Activated T-helper 17 cell treated with anti-CD3 and anti-CD28 coated beads, Interleukin-2, amount 50 U/mL, for 72 hours (primary cell): Measurements from ENCODE around the gene XXYLT1. TPM values are rescaled to one million over a fixed set of nuclear protein-coding genes. Genes with fewer than 3 reads are reported as not detected.

ENCODE experiments used
- ATAC-seq: fragments of 150-1000 bp; cut with Tn5 transposase; replicated peaks from 2 replicates; pipeline ENCODE4 v1.10.0; 2021; ENCODE audit warnings: mild to moderate bottlenecking, moderate library complexity
- H3K27ac Mint-ChIP-seq: one replicate; pipeline ENCODE4 v1.8.0; 2022; ENCODE audit warnings: mixed read lengths
- H3K27me3 Mint-ChIP-seq: one replicate; pipeline ENCODE4 v1.8.0; 2022; ENCODE audit warnings: mixed read lengths
- H3K36me3 Mint-ChIP-seq: one replicate; pipeline ENCODE4 v1.8.0; 2022; ENCODE audit warnings: low read depth, mild to moderate bottlenecking, mixed read lengths
- H3K4me1 Mint-ChIP-seq: one replicate; pipeline ENCODE4 v1.8.0; 2022; ENCODE audit warnings: mixed read lengths
- H3K4me3 Mint-ChIP-seq: one replicate; pipeline ENCODE4 v1.8.0; 2022; ENCODE audit warnings: mild to moderate bottlenecking, mixed read lengths
- H3K9me3 Mint-ChIP-seq: one replicate; pipeline ENCODE4 v1.8.0; 2022; ENCODE audit warnings: mixed read lengths
- total RNA-seq, 2 donors: library from RNA; stranded (reverse); gene quantifications; one replicate each; pipeline ENCODE4 v1.2.3, GENCODE V29; 2022

The XXYLT1 gene
- total RNA-seq, 2 donors from 2014 or later = 7.0 to 7.4 TPM

DNA sequence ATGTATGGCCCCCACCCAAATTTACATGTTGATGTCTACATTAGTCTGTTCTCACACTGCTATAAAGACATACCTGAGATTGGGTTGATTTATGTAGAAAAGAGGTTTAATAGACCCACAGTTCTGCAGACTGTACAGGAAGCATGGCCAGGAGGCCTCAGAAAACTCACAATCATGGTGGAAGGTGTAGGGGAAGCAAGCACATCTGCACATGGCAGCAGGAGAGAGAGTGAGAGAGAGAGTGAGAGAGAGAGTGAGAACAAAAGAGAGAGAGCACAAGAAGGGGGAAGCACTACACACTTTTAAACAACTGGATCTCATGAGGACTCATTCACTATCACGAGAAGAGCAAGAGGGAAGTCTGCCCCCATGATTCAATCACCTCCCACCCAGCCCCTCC lies 130.5 kb downstream of the XXYLT1 start:
- no peak overlapping the region for H3K4me3 Mint-ChIP-seq
- no peaks in the 10 kb centered on the region for H3K4me1 Mint-ChIP-seq
- no peaks in the 10 kb centered on the region for H3K36me3 Mint-ChIP-seq
- ATAC-seq = no peak
- peaks cover 11% of the 10 kb centered on the region for H3K9me3 Mint-ChIP-seq
- no peaks in the 10 kb centered on the region for H3K27me3 Mint-ChIP-seq
- H3K27ac Mint-ChIP-seq = peak overlapping the region; percentile 1

DNA sequence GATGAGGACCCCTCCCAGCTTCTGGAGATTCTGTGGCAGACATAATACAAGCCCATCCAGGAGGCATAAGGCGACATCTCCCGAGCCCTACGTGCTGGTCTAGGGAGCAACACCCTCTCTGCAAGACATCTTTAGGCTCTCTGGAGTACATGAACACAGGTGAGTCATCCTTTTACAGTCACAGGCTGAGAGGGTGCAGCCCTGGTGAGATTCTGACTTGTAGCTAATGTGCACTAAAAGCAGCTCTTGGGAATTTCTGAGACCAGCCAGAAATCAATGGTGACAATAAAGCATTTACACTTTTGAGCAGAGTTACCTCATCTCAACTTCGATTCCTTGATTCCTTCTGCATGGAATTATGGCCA lies 131.1 kb downstream of the XXYLT1 start:
- Mint-ChIP-seq H3K9me3 (peaks cover 11% of the 10 kb centered on the region), H3K4me3 (no peak overlapping the region), H3K4me1 (no peaks in the 10 kb centered on the region), H3K27me3 (no peaks in the 10 kb centered on the region), H3K27ac (no peak overlapping the region), H3K36me3 (no peaks in the 10 kb centered on the region)
- peak; percentile 55 for ATAC-seq

DNA sequence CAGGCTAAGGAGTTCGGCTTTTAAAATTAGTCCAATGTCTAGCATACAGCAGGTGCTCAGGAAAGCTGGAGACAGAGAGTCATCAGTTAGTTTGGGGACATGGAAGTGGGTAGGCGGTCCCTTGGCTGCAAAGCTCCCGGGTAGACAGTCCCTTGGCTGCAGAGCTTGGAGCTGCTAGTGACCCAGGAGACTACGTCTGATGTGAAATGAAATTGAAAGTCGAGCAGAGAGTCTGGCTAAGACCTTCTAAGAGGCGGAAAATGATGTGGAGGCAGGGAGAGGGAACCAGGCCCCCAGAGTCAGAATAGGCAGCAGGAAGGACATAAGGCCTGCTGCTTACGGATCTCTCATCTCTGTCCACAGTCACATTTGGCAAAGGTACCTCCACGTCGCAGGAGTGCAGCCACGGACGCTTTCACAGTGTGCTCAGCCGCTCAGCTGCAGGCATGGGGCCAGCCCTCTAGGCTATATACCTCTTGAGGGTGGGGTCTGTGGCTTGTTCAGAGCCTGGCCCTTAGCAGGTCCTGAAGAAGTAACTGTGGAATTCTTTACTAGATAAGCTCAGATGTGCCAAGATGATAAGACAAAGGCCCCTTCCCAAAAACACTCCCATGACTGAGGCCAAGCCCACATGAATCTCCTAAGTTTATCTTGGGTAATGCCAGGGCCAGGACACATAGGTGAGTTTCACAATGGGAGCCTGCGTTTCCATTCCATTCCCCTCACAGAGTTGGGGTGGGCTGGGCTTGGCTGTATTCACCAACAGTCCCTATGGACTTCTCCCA lies 131.7 kb downstream of the XXYLT1 start:
- Mint-ChIP-seq H3K27me3 (no peaks in the 10 kb centered on the region), H3K27ac (no peak overlapping the region), H3K4me1 (no peaks in the 10 kb centered on the region), H3K9me3 (peaks cover 11% of the 10 kb centered on the region), H3K36me3 (no peaks in the 10 kb centered on the region), H3K4me3 (no peak overlapping the region)
- ATAC-seq = no peak

DNA sequence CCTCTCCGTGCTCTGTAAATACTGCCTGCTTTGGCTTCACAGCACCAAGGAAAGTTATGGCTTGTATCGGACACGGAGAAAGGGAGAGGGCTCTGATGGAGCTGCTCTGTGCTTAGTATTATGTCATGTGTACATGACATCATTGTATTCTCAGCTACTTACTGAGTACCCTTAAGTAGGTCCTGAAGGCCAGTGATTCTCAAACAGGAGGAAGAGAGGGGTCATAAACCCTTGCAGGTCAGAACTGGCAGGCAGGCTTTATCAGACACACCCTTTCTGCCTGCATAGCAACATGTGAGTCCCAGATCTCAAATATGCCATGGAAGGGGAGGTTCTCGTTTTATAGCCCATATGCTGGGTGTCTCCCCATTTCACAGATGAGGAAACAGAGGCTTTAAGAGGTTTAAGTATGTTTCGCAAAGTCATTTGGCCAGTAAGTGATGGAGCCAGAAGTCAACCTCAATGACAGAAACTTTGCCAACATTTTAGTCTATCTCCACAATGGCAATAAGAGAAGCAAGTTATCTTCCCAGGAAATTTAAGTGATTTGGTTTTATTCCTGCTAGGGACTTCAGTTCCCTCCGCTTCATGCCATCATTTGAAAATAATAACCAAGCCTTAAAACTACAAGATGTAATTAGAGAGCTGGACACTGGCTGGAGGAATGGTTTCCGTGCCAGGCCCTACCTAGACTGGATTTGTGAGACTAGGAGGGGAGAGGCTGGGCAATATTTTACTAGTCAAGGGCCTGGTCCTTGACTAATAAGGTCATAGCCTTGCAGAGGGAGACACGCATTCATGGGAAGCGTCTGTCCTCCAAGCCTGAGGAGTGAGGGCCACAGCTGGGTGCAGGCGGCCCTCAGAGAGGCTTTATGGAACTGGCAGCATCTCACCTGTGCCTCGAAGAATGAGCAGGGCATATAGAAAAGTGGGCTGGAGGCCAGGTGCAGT lies 133.0 kb downstream of the XXYLT1 start:
- no peak overlapping the region for H3K27ac Mint-ChIP-seq
- peaks cover 7% of the 10 kb centered on the region for H3K4me1 Mint-ChIP-seq
- H3K36me3 Mint-ChIP-seq = no peaks in the 10 kb centered on the region
- H3K9me3 Mint-ChIP-seq = peaks cover 11% of the 10 kb centered on the region
- no peak for ATAC-seq
- no peaks in the 10 kb centered on the region for H3K27me3 Mint-ChIP-seq
- H3K4me3 Mint-ChIP-seq = no peak overlapping the region

DNA sequence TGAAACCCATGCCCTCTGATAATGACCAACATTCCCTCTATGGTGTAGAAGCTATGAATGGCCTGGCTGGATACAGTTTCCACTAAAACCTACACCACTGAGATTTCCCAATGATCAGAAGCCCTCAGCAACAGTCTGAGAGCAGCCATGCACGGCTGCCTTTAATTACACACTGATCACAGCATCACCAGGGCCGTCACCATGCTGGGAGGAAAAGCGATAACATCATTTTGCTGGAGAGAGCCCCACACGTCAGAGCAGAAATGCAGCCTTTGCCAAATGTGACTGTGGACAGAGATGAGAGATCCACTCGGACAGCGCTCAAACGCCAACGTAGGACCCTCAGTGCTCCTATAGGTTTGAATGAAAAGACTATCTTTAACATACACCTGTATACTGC lies 135.0 kb downstream of the XXYLT1 start:
- peak overlapping the region; percentile 57 for H3K27ac Mint-ChIP-seq
- ATAC-seq = no peak
- peaks cover 7% of the 10 kb centered on the region for H3K9me3 Mint-ChIP-seq
- H3K36me3 Mint-ChIP-seq = no peaks in the 10 kb centered on the region
- no peak overlapping the region for H3K4me3 Mint-ChIP-seq
- H3K4me1 Mint-ChIP-seq = peaks cover 15% of the 10 kb centered on the region
- H3K27me3 Mint-ChIP-seq = no peaks in the 10 kb centered on the region

DNA sequence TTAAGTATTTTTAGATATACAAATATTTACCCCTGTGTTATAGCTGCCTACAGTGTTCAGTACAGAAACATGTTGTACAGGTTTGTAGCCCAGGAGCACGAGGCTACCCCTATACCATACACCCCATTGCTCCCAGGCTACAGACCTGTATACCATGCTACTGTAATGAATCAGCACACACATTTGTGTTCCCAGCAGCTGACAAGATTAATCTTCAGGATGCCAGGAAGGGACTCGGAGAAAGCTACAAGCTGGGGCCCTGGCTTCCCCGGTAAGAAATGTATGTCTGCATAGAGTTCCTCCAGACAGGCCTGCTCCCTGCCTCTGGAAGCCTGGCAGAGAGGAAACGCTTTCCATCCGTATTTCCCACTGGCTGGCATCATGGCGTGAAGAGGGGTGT lies 136.5 kb downstream of the XXYLT1 start:
- Mint-ChIP-seq H3K36me3 (peaks cover 2% of the 10 kb centered on the region), H3K27me3 (no peaks in the 10 kb centered on the region), H3K9me3 (no peaks in the 10 kb centered on the region), H3K27ac (peak overlapping the region; percentile 32), H3K4me3 (no peak overlapping the region), H3K4me1 (peaks cover 27% of the 10 kb centered on the region)
- ATAC-seq = no peak

DNA sequence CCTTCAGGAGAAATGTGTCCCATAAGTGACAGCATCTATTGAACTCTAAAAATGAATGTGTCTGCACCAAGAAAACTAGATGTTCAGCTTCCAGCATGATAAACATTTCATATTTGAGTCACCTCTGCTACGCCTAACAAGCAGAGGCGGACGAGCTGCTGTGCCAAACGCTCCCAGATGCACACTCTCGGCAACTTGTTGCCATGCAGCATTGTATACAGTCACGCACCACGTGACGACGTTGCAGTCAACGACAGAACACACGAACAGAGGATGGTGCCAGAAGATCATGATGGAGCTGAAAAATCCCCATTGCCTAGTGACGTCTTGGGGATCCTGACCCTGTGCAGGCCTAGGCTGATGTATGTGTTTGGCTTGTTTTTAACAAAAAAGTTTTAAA lies 137.5 kb downstream of the XXYLT1 start:
- ATAC-seq = peak; percentile 83
- no peaks in the 10 kb centered on the region for H3K27me3 Mint-ChIP-seq
- peak overlapping the region; percentile 69 for H3K4me3 Mint-ChIP-seq
- peaks cover under 1% of the 10 kb centered on the region for H3K9me3 Mint-ChIP-seq
- H3K27ac Mint-ChIP-seq = peak overlapping the region; percentile 94
- peaks cover 37% of the 10 kb centered on the region for H3K4me1 Mint-ChIP-seq
- H3K36me3 Mint-ChIP-seq = peaks cover 6% of the 10 kb centered on the region

DNA sequence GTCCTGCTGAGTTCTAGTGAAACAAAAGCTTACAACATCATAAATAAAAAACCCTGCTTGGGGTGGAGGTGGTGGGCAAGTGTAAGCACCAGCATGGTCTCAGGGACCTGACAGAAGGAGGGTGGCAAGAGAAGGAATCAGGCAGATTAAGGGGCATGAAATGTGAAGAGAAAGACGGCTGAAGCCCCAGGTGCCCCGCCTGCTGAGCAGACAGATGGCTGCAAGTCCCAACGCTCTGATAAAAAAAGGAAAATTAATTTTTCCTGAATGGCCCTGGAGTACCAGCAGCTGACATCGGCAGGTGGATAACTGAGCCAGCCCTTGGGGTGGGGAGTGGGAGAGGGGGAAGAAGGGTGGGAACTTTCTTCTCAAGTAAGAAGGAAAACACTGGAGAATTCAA lies 137.9 kb downstream of the XXYLT1 start:
- no peaks in the 10 kb centered on the region for H3K27me3 Mint-ChIP-seq
- peak overlapping the region; percentile 69 for H3K4me3 Mint-ChIP-seq

DNA sequence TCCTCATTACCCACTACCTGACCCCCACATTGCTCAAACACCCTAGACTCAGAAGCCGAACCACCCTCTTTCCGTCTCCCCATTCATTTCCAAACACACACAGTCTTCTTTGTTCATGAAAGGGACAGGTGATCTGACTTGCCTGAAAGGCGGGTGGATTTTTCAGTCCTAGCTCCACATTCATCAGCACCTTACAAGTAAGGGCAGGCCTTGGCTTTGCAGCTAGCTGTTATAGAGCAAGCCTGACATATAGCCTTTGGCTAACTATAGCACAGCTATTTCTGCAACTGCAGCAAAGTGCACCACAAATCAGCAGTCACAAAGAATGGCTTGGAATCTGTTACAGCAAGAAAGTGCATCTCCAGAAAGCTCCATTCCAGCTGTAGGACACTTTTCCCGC lies 139.8 kb downstream of the XXYLT1 start:
- no peak for ATAC-seq
- H3K4me1 Mint-ChIP-seq = peaks cover 42% of the 10 kb centered on the region
- H3K27me3 Mint-ChIP-seq = no peaks in the 10 kb centered on the region
- H3K9me3 Mint-ChIP-seq = peaks cover 4% of the 10 kb centered on the region
- H3K36me3 Mint-ChIP-seq = peaks cover 6% of the 10 kb centered on the region
- H3K4me3 Mint-ChIP-seq = peak overlapping the region; percentile 82
- peak overlapping the region; percentile 94 for H3K27ac Mint-ChIP-seq

More for the DNA sequence above, 137.9 kb downstream of the XXYLT1 start:
- no peak for ATAC-seq
- H3K4me1 Mint-ChIP-seq = peaks cover 41% of the 10 kb centered on the region
- H3K27ac Mint-ChIP-seq = peak overlapping the region; percentile 94
- peaks cover 4% of the 10 kb centered on the region for H3K9me3 Mint-ChIP-seq
- peaks cover 6% of the 10 kb centered on the region for H3K36me3 Mint-ChIP-seq

DNA sequence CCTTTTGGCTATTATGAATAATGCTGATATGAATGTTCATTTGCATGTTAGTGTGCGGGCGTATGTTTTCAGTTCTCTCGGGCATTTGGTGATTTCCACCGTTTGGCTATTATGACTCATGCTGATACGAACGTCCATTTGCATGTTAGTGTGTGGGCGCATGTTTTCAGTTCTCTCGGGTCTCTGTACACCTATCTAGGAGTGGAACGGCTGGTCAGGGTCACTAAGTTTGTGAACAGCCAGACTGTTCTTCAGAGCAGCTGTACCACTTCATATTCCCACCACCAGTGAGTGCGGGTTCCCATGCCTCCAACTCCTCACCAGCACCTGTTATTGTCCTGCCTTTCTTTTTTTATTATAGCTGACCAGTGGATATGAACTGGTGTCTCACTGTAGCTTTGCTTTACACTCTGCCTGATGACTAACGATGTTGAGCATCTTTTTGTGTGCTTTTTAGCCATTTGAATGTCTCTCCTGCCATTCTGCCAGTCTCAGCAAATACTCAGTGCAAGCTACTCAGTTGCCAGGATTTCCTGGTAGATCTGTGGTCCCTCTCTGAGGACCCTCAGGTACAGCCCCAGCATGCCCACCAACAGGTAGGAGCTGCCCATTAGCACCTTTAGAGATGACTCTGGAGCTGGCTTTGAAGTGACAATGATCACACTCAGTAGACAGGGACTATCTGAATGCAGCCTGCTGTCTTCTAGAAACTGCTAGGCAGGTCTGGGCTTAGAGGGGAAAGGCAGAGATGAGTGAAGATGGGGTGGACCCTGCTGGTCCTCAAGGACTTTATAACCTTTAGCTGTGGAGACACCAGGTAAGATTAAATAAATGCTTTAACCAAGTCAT lies 141.1 kb downstream of the XXYLT1 start:
- ATAC-seq = peak; percentile 76
- Mint-ChIP-seq H3K4me3 (peak overlapping the region; percentile 82), H3K27me3 (no peaks in the 10 kb centered on the region), H3K27ac (peak overlapping the region; percentile 94), H3K4me1 (peaks cover 42% of the 10 kb centered on the region), H3K36me3 (peaks cover 6% of the 10 kb centered on the region), H3K9me3 (peaks cover 4% of the 10 kb centered on the region)

DNA sequence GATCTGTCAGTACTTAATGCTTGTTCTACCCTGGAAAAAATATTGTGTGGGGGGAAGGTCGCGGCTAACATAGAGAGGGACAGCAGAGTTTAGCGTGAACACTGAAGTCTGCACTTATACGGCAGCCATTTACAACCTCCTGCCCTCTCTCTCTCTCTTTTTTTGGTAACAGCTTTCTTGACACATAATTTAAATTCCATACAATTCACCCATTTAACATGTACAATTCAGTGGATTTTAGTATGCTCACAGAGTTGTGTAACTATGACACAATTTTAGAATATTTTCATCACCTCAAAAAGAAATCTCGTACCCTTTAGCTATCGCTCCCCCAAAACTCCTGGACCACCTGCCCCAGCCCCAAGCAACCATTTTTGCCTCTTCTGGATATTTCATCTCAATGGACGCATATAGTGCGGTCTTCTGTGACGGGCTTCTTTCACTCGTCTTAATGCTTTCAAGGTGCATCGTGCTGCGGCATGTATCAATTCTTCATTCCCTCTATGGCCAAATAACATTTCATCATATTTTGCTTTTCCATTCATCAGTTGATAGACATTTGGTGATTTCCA lies 141.8 kb downstream of the XXYLT1 start:
- Mint-ChIP-seq H3K27ac (peak overlapping the region; percentile 94), H3K27me3 (no peaks in the 10 kb centered on the region), H3K36me3 (peaks cover 6% of the 10 kb centered on the region), H3K9me3 (peaks cover 4% of the 10 kb centered on the region), H3K4me1 (peaks cover 42% of the 10 kb centered on the region), H3K4me3 (peak overlapping the region; percentile 82)
- no peak for ATAC-seq

DNA sequence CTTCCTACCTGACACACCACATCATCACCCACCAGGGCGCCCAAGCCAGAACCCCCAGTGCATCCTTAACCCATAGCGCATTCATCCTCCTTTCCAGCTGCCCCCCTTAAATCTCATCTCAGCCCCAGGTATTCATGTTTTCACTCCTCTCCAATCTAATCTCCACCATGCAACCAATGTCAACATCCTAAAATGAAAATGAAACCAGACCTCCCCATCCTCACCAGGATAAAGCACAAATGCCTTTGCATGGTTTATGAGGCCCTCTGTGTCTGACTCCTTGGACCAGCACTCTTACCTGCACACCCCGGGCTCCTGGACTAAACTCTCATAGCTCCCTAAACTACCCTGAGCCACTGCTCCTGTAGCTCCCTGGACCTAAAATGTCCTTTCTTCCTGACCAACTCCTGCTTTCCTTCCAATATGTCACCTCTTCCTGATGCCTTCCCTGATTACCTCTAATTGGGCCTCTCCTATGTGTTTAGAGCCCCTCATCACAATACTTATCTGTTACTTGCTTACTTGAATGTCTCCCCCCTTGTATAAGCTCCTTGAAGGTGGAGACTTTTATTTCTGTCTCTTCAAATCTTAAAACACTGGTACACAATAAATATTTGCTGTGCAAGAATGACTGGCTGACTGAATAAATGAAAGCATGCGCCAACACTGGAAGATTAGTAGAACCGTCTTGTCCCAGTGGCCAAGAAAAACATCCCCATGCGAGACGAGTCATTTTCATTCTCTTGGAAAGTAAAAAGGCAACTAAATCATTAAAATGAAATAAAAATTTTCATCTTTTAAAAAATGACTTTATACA lies 142.5 kb downstream of the XXYLT1 start:
- ATAC-seq = no peak
- peak overlapping the region; percentile 82 for H3K4me3 Mint-ChIP-seq
- H3K9me3 Mint-ChIP-seq = peaks cover 4% of the 10 kb centered on the region
- peaks cover 41% of the 10 kb centered on the region for H3K4me1 Mint-ChIP-seq
- H3K27me3 Mint-ChIP-seq = no peaks in the 10 kb centered on the region
- H3K27ac Mint-ChIP-seq = peak overlapping the region; percentile 94
- H3K36me3 Mint-ChIP-seq = peaks cover 6% of the 10 kb centered on the region

DNA sequence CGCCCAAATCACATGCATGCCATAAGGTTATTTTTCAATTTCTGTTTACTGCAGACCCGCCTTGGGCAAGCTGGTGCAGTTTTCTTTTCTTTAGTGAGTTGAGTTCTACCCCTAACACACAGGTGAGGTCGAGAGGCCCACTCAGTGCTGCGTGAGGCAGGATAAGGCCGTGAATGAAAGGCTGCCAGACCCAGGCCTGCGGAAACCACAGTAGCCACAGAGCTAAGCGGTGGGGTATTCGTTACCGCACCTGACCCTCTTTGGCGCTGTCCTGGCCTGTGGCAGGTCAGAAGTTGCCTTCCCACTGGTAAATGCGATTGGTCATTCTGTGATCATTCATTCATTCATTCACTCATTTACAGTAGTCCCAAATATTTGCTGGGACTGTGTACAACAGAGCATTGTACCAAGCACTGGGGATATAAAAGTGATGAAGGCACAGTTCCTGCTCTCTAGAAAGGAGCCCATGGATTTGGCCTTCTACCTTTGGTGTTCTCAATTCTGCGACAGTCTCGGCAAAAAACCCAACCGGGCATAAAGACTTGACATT lies 144.8 kb downstream of the XXYLT1 start:
- Mint-ChIP-seq H3K27me3 (no peaks in the 10 kb centered on the region), H3K27ac (peak overlapping the region; percentile 57), H3K9me3 (peaks cover 4% of the 10 kb centered on the region), H3K4me1 (peaks cover 29% of the 10 kb centered on the region), H3K4me3 (no peak overlapping the region), H3K36me3 (peaks cover 6% of the 10 kb centered on the region)
- no peak for ATAC-seq
